K562 (cell line): ENCODE measurements around the gene PRRT1. TPM values are rescaled to one million over a fixed set of nuclear protein-coding genes. Genes with fewer than 3 reads are reported as not detected.

Experiments used
- BACH1 ChIP-seq: fragments of 200-800 bp; sonication (Bioruptor generic); IDR thresholded peaks from 2 replicates; pipeline ENCODE4 v1.6.1; 2016; ENCODE audit warnings: missing genetic modification characterization, missing compliant biosample characterization
- DPF2 ChIP-seq: fragments of 450-650 bp; IDR thresholded peaks from 2 replicates; pipeline ENCODE4 v1.6.1; 2016
- ERF ChIP-seq: fragments of 450-650 bp; formaldehyde crosslinking; IDR thresholded peaks from 2 replicates; pipeline ENCODE4 v1.4.0; 2020; ENCODE audit warnings: mild to moderate bottlenecking, mixed read lengths
- FOXK1 ChIP-seq: sonication (generic); formaldehyde crosslinking; IDR thresholded peaks from 2 replicates; pipeline ENCODE4 v1.8.0; 2022; ENCODE audit warnings: missing genetic modification reagents, mild to moderate bottlenecking, borderline replicate concordance
- HDAC6 ChIP-seq: IDR thresholded peaks from 2 replicates; pipeline ENCODE4 v1.6.1; 2012; ENCODE audit warnings: low read depth, mild to moderate bottlenecking, control low read depth, inconsistent platforms, low read length, moderate library complexity
- HDGF ChIP-seq: fragments of 450-650 bp; IDR thresholded peaks from 2 replicates; pipeline ENCODE4 v1.6.1; 2016
- HSF4 ChIP-seq: fragments of 250-450 bp; sonication (Bioruptor Pico); IDR thresholded peaks from 2 replicates; pipeline ENCODE4 v2.1.2; 2022; ENCODE audit warnings: mild to moderate bottlenecking, moderate library complexity, borderline replicate concordance
- NUFIP1 ChIP-seq: fragments of 450-650 bp; IDR thresholded peaks from 2 replicates; pipeline ENCODE4 v1.6.1; 2018; ENCODE audit not compliant: partially characterized antibody
- POLR2G ChIP-seq: fragments of 200-400 bp; formaldehyde crosslinking; IDR thresholded peaks from 2 replicates; pipeline ENCODE4 v1.6.1; 2017; ENCODE audit warnings: low read depth, mild to moderate bottlenecking, antibody characterized with exemption, low read length, moderate library complexity
- POLR3G ChIP-seq: IDR thresholded peaks from 2 replicates; pipeline ENCODE4 v1.6.1; 2011; ENCODE audit not compliant: insufficient read length, insufficient replicate concordance; ENCODE audit errors: extremely low read depth
- RBM17 ChIP-seq: fragments of 200-400 bp; formaldehyde crosslinking; IDR thresholded peaks from 2 replicates; pipeline ENCODE4 v1.6.1; 2017; ENCODE audit warnings: low read depth, mild to moderate bottlenecking, low read length, borderline replicate concordance
- SMAD3 ChIP-seq: fragments of 450-650 bp; formaldehyde crosslinking; conservative IDR thresholded peaks from 2 replicates; pipeline ENCODE4 v1.4.0; 2020; ENCODE audit warnings: mild to moderate bottlenecking
- SMAD4 ChIP-seq: fragments of 250-450 bp; sonication (Bioruptor Pico); conservative IDR thresholded peaks from 2 replicates; pipeline ENCODE4 v1.8.0; 2021; ENCODE audit warnings: inconsistent platforms, mild to moderate bottlenecking, moderate library complexity
- SMARCE1 ChIP-seq: fragments of 450-650 bp; IDR thresholded peaks from 2 replicates; pipeline ENCODE4 v1.7.1; 2016; ENCODE audit warnings: mild to moderate bottlenecking
- SREBF1 ChIP-seq: fragments of 150-350 bp; IDR thresholded peaks from 2 replicates; pipeline ENCODE4 v1.6.1; 2014; ENCODE audit warnings: antibody characterized with exemption, low read depth, low read length, borderline replicate concordance
- THRAP3 ChIP-seq: fragments of 450-650 bp; IDR thresholded peaks from 2 replicates; pipeline ENCODE4 v1.6.1; 2016; ENCODE audit warnings: mild to moderate bottlenecking, inconsistent platforms, borderline replicate concordance
- ZNF184 ChIP-seq: sonication (generic); formaldehyde crosslinking; IDR thresholded peaks from 2 replicates; pipeline ENCODE4 v1.5.0; 2020; ENCODE audit warnings: missing genetic modification reagents
- ZNF253 ChIP-seq: fragments of 250-450 bp; sonication (Bioruptor Pico); conservative IDR thresholded peaks from 2 replicates; pipeline ENCODE4 v1.6.1; 2021; ENCODE audit warnings: mild to moderate bottlenecking
- ZNF445 ChIP-seq: fragments of 250-450 bp; sonication (Bioruptor Pico); IDR thresholded peaks from 2 replicates; pipeline ENCODE4 v1.4.0; 2020; ENCODE audit warnings: low read depth, mild to moderate bottlenecking, moderate library complexity
- polyA plus RNA-seq, 8 experiments: library from polyadenylated mRNA; depleted of rRNA in 4 of 8; stranded (reverse) in 5 of 8; unstranded in 3 of 8; fragments of >200 nt; fragmentation: Nextera tagmentation in 2 of 8; fragmentation: Illumina TruSeq in 1 of 8; extraction: Ambion mirVana in 2 of 8; extraction: Trizol in 1 of 8; gene quantifications; 2 replicates each; pipeline versions ENCODE4 v1.2.1 to v1.2.3, GENCODE V29; 2011 to 2014; ENCODE audit warnings: inconsistent platforms in 1 of 8, missing spikeins in 1 of 8
- total RNA-seq, 7 experiments: library from RNA; depleted of rRNA in 6 of 7; stranded (reverse); fragments of >200 nt in 6 of 7; fragmentation: Illumina TruSeq in 2 of 7; extraction: Trizol in 2 of 7; gene quantifications; 2 replicates each; pipeline versions ENCODE4 v1.2.1 to v1.2.3, GENCODE V29; 2011 to 2021; ENCODE audit warnings: low replicate concordance in 1 of 7
- TF ChIP-seq, protein P1 (sequence below), 2 experiments: IDR thresholded peaks; 2 replicates each; pipeline ENCODE4 v1.6.1; 2012; ENCODE audit warnings: improper control_type of control experiment in 2 of 2, low read depth in 2 of 2, low read length in 2 of 2, borderline replicate concordance in 1 of 2
- TF ChIP-seq, protein P2 (sequence below): fragments of 250-450 bp; sonication (Bioruptor Pico); IDR thresholded peaks from 2 replicates; pipeline ENCODE4 v1.8.0; 2021; ENCODE audit warnings: borderline replicate concordance, mild to moderate bottlenecking, moderate library complexity; ENCODE audit not compliant: poor library complexity, severe bottlenecking
- TF ChIP-seq, protein P3 (sequence below): fragments of 450-650 bp; IDR thresholded peaks from 2 replicates; pipeline ENCODE4 v1.6.1; 2016
- TF ChIP-seq, protein P4 (sequence below): fragments of 250-450 bp; sonication (Bioruptor Pico); IDR thresholded peaks from 2 replicates; pipeline ENCODE4 v1.4.0; 2020; ENCODE audit warnings: mild to moderate bottlenecking, moderate library complexity

Gene PRRT1
- total and polyA plus RNA-seq, 9 of the 15 experiments (the other 6 are each of a cell fraction or from before 2014, with no cell fraction given) = 0.14 to 3.5 (median 0.41) TPM

DNA sequence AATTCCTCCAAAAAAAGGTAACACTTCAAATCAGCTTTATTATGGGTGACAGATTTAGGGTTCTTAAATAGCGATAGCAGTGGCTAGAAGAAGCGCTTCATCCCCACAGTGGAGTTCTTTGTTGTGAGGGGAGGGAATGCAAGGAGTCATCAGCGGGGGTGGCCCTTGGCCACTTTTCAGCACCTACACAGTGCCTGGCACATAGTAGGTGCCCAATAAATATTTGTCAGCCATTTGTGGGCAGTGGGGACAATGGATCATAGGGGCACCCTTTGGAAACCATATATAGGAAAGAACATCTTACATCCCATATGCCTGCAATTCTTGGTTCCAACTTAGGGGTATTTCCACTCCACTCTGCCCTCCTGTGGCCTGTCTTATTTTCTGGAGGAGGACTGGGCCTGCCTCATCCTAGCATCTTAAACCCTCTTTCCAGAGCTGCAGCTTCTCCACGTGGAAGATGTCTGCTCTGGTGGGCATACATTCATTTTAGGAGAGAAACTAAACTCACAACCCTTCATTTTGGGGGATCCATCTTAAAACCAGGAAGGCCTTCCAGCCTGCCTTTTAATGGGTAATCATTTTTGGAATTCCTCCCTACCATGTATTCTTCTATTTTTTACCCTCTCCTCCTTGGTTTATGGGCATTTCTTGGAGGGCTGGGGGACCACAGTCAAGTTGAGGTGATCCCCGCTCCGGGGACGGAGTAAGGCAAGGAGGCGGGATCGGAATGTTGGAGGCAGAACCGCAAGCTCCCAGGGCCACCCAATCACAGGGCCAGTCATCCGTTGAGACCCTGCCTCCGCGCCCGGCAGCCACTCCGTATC lies 43.3 kb upstream of the PRRT1 start (continued):
- TF ChIP-seq, protein P1, sequence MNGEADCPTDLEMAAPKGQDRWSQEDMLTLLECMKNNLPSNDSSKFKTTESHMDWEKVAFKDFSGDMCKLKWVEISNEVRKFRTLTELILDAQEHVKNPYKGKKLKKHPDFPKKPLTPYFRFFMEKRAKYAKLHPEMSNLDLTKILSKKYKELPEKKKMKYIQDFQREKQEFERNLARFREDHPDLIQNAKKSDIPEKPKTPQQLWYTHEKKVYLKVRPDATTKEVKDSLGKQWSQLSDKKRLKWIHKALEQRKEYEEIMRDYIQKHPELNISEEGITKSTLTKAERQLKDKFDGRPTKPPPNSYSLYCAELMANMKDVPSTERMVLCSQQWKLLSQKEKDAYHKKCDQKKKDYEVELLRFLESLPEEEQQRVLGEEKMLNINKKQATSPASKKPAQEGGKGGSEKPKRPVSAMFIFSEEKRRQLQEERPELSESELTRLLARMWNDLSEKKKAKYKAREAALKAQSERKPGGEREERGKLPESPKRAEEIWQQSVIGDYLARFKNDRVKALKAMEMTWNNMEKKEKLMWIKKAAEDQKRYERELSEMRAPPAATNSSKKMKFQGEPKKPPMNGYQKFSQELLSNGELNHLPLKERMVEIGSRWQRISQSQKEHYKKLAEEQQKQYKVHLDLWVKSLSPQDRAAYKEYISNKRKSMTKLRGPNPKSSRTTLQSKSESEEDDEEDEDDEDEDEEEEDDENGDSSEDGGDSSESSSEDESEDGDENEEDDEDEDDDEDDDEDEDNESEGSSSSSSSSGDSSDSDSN (IDR thresholded peaks at IDR 0.05; ENCODE audit: borderline replicate concordance in 1 of 2, low read depth in 2 of 2, low read length in 2 of 2) = no peak
- peak; percentile 78 for TF ChIP-seq DPF2
- no peak for TF ChIP-seq POLR2G
- TF ChIP-seq, protein P2, sequence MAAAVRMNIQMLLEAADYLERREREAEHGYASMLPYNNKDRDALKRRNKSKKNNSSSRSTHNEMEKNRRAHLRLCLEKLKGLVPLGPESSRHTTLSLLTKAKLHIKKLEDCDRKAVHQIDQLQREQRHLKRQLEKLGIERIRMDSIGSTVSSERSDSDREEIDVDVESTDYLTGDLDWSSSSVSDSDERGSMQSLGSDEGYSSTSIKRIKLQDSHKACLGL (CRISPR knock-in tag) = no peak
- no peak for TF ChIP-seq ZNF253 (CRISPR knock-in tag)
- no peak for TF ChIP-seq NUFIP1
- 0 out of 2 replicates have a peak, but pooled peaks have one; percentile 67 for TF ChIP-seq FOXK1 (CRISPR knock-in tag)
- no peak for TF ChIP-seq SMAD4 (CRISPR knock-in tag)
- peak; percentile 52; the same call in 1 of the 2 replicates for TF ChIP-seq THRAP3
- no peak for TF ChIP-seq ZNF184 (CRISPR knock-in tag)
- TF ChIP-seq, protein P3, sequence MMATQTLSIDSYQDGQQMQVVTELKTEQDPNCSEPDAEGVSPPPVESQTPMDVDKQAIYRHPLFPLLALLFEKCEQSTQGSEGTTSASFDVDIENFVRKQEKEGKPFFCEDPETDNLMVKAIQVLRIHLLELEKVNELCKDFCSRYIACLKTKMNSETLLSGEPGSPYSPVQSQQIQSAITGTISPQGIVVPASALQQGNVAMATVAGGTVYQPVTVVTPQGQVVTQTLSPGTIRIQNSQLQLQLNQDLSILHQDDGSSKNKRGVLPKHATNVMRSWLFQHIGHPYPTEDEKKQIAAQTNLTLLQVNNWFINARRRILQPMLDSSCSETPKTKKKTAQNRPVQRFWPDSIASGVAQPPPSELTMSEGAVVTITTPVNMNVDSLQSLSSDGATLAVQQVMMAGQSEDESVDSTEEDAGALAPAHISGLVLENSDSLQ = no peak
- TF ChIP-seq SMARCE1 = peak; percentile 66; the same call in 1 of the 2 replicates
- 0 out of 2 replicates have a peak, but pooled peaks have one; percentile 29 for TF ChIP-seq BACH1
- TF ChIP-seq ERF (CRISPR knock-in tag) = no peak
- TF ChIP-seq RBM17 = no peak
- TF ChIP-seq SMAD3 (CRISPR knock-in tag) = no peak
- no peak for TF ChIP-seq POLR3G
- no peak; the same call in 1 of the 2 replicates for TF ChIP-seq HDGF
- no peak for TF ChIP-seq ZNF445 (CRISPR knock-in tag)
- no peak for TF ChIP-seq HSF4 (CRISPR knock-in tag)
- TF ChIP-seq HDAC6 = no peak
- no peak for TF ChIP-seq SREBF1
- TF ChIP-seq, protein P4, sequence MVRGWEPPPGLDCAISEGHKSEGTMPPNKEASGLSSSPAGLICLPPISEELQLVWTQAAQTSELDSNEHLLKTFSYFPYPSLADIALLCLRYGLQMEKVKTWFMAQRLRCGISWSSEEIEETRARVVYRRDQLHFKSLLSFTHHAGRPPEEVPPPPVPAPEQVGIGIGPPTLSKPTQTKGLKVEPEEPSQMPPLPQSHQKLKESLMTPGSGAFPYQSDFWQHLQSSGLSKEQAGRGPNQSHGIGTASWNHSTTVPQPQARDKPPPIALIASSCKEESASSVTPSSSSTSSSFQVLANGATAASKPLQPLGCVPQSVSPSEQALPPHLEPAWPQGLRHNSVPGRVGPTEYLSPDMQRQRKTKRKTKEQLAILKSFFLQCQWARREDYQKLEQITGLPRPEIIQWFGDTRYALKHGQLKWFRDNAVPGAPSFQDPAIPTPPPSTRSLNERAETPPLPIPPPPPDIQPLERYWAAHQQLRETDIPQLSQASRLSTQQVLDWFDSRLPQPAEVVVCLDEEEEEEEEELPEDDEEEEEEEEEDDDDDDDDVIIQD (CRISPR knock-in tag) = no peak
